ENCODE data around the gene SLC4A2.

- TF ChIP-seq POLR2A (IDR thresholded peaks at IDR 0.05; ENCODE audit: low read length), result no peak
- no peak for TF ChIP-seq GATA1 (IDR thresholded peaks at IDR 0.05; ENCODE audit: low read depth, low read length)
Measured at GRCh38 chr7:151119902-151120301, 60.5 kb downstream of the SLC4A2 start.
